GM12878 (cell line): ENCODE results near the gene IBA57. TPM values are rescaled to one million over a fixed set of nuclear protein-coding genes. Genes with fewer than 3 reads are reported as not detected.

Source experiments
- ATAC-seq: fragments of 200-7000 bp; cut with Tn5 transposase; 3 replicates; pipeline ENCODE4 v1.9.1; 2020; ENCODE audit warnings: mild to moderate bottlenecking, moderate library complexity
- BruUV-seq: library from RNA; stranded (reverse); fragments of 400-500 nt; replicated peaks from 2 replicates; lab custom pipeline; 2021; lab: Mats Ljungman, UMichigan
- CTCF ChIA-PET: fragments of 300-600 bp; sonication (Branson Sonifier 250); formaldehyde crosslinking; extraction: SDS; loops from one replicate; lab custom pipeline; 2021; ENCODE audit warnings: inconsistent platforms; lab: Yijun Ruan, JAX
- POLR2A ChIA-PET: fragments of 350-600 bp; formaldehyde crosslinking; extraction: SDS; loops from one replicate; lab custom pipeline; 2021; ENCODE audit warnings: inconsistent platforms; lab: Charles Lee
- RAD21 ChIA-PET: fragments of 300-600 bp; sonication (Branson Sonifier 250); formaldehyde crosslinking; loops from one replicate; lab custom pipeline; 2023; ENCODE audit warnings: antibody characterized with exemption; ENCODE audit not compliant: unreplicated experiment; lab: Charles Lee
- SMC1A ChIA-PET: fragments of 300-600 bp; sonication (Branson Sonifier 250); formaldehyde crosslinking; loops from one replicate; lab custom pipeline; 2023; ENCODE audit not compliant: unreplicated experiment, uncharacterized antibody; lab: Charles Lee
- DNase-seq: peaks from one replicate; pipeline ENCODE4 v3.0.0-alpha.2; 2011; ENCODE audit warnings: low read depth, low spot score
- FAIRE-seq: peaks from 3 replicates; lab custom pipeline; 2011; peaks lifted over from hg19 to GRCh38; lab: Jason Lieb, UNC
- H2AFZ ChIP-seq: 2 replicates; pipeline ENCODE4 v1.6.0; 2011; ENCODE audit warnings: low read depth, low read length, control low read depth; ENCODE audit not compliant: control insufficient read depth
- H3K27ac ChIP-seq: 2 replicates; pipeline ENCODE4 v1.5.1; 2011; ENCODE audit warnings: control low read depth; ENCODE audit not compliant: control insufficient read depth, insufficient read depth
- H3K27me3 ChIP-seq, 2 experiments: replicated peaks in 1 of 2; 2 replicates each; pipeline versions ENCODE4 v1.6.0 to v1.6.1; 2011; ENCODE audit warnings: low read length in 1 of 2; ENCODE audit not compliant: control insufficient read depth in 2 of 2, insufficient read depth in 2 of 2
- H3K36me3 ChIP-seq, 2 experiments: 2 replicates each; pipeline ENCODE4 v1.5.1; 2011; ENCODE audit warnings: low read length in 1 of 2; ENCODE audit not compliant: control insufficient read depth in 2 of 2, insufficient read depth in 2 of 2
- H3K4me1 ChIP-seq: 2 replicates; pipeline ENCODE4 v1.6.1; 2011; ENCODE audit warnings: mild to moderate bottlenecking, low read length, moderate library complexity, mixed read lengths; ENCODE audit not compliant: control insufficient read depth, insufficient read depth
- H3K4me2 ChIP-seq: 2 replicates; pipeline ENCODE4 v1.6.0; 2011; ENCODE audit warnings: control low read depth; ENCODE audit not compliant: control insufficient read depth, insufficient read depth
- H3K4me3 ChIP-seq: fragments of 200-600 bp; sonication (generic); 2 replicates; pipeline ENCODE4 v1.5.1; 2016
- H3K79me2 ChIP-seq: 2 replicates; pipeline ENCODE4 v1.6.0; 2011; ENCODE audit warnings: low read length; ENCODE audit not compliant: control insufficient read depth, insufficient read depth
- H3K9ac ChIP-seq: 2 replicates; pipeline ENCODE4 v1.8.0; 2011; ENCODE audit warnings: low read length, control low read depth, mixed read lengths; ENCODE audit not compliant: control insufficient read depth, insufficient read depth
- H3K9me3 ChIP-seq: replicated peaks from 3 replicates; pipeline ENCODE4 v1.5.1; 2011; ENCODE audit warnings: mild to moderate bottlenecking, low read length; ENCODE audit not compliant: control insufficient read depth, insufficient read depth
- H4K20me1 ChIP-seq: 2 replicates; pipeline ENCODE4 v1.6.0; 2011; ENCODE audit not compliant: control insufficient read depth, insufficient read depth
- REST ChIP-seq: IDR thresholded peaks from 2 replicates; pipeline ENCODE4 v1.6.1; 2012; ENCODE audit warnings: mild to moderate bottlenecking, low read depth, low read length
- SMARCA5 ChIP-seq: fragments of 450-650 bp; IDR thresholded peaks from 2 replicates; pipeline ENCODE4 v1.6.1; 2017; ENCODE audit warnings: mild to moderate bottlenecking
- WGBS: methylation state at CpG from one replicate; pipeline ENCODE4 v1.1.6; 2016; ENCODE audit warnings: low lambda C conversion rate; ENCODE audit not compliant: insufficient replicate concordance, insufficient coverage; ENCODE audit errors: missing lambda C conversion rate; 5-methylcytosine and 5-hydroxymethylcytosine counted together
- in situ Hi-C: fragments of 300-500 bp; cut with MboI; formaldehyde crosslinking; loops from 9 replicates; pipeline ENCODE4 v1.14.3; 2018; ENCODE audit warnings: mixed read lengths
- intact Hi-C: fragments of 100-400 bp; cut with micrococcal nuclease; formaldehyde crosslinking; loops from one replicate; pipeline ENCODE4 v1.14.2; 2022; ENCODE audit not compliant: unreplicated experiment
- polyA plus RNA-seq, 11 experiments: library from polyadenylated mRNA; depleted of rRNA in 4 of 11; unstranded in 6 of 11; stranded (reverse) in 5 of 11; fragments of >200 nt; fragmentation: Nextera tagmentation in 4 of 11; fragmentation: Illumina TruSeq in 1 of 11; extraction: Ambion mirVana in 4 of 11; extraction: Trizol in 1 of 11; gene quantifications; 1 replicate in 1 of 11; 2 replicates in 10 of 11; pipeline versions ENCODE4 v1.2.1 to v1.2.3, GENCODE V29; 2011 to 2016; ENCODE audit warnings: inconsistent platforms in 2 of 11, missing spikeins in 2 of 11, low read depth in 1 of 11
- total RNA-seq, 4 experiments: library from RNA; depleted of rRNA in 3 of 4; stranded (reverse); fragments of >200 nt in 3 of 4; fragmentation: Illumina TruSeq in 1 of 4; extraction: Trizol in 1 of 4; gene quantifications; 2 replicates each; pipeline versions ENCODE4 v1.2.1 to v1.2.3, GENCODE V29; 2013 to 2021

The IBA57 gene
- total and polyA plus RNA-seq, 10 of the 15 experiments (the other 5 are each of a cell fraction or from before 2014, with no cell fraction given), result 0.51 to 8.6 (median 3.7) TPM

- in situ Hi-C loops, result no loop called here
- DNase-seq (no peak), ATAC-seq (no peak), FAIRE-seq (no peak)
- Histone ChIP-seq H3K4me1 (no peaks in the 10 kb centered on the region), H3K4me2 (no peak overlapping the region), H3K27ac (no peak overlapping the region), H3K4me3 (no peak overlapping the region), H4K20me1 (no peaks in the 10 kb centered on the region), H3K79me2 (no peaks in the 10 kb centered on the region), H2AFZ (no peak overlapping the region), H3K9ac (no peak overlapping the region), H3K9me3 (no peaks in the 10 kb centered on the region), H3K27me3 (no peaks in the 10 kb centered on the region; a peak in 2 of 4 replicates), H3K36me3 (no peaks in the 10 kb centered on the region)
- ChIA-PET CTCF (no interaction called here), POLR2A (no interaction called here), RAD21 (no interaction called here), SMC1A (no interaction called here)
- TF ChIP-seq REST (no peak), SMARCA5 (no peak)
- BruUV-seq, result no TSS peak
- WGBS, result 21% methylated on average over 15 of the region's 15 CpGs
- intact Hi-C loops, result no loop called here
Observed at GRCh38 chr1:228205526-228206436, 40.2 kb downstream of the IBA57 start.
